DMS53 (cell line): ENCODE data around the gene ARHGEF11.

ENCODE experiments used
- DNase-seq: peaks from one replicate; lab custom pipeline; 2025; lab: John Stamatoyannopoulos, UW

Gene ARHGEF11

DNA sequence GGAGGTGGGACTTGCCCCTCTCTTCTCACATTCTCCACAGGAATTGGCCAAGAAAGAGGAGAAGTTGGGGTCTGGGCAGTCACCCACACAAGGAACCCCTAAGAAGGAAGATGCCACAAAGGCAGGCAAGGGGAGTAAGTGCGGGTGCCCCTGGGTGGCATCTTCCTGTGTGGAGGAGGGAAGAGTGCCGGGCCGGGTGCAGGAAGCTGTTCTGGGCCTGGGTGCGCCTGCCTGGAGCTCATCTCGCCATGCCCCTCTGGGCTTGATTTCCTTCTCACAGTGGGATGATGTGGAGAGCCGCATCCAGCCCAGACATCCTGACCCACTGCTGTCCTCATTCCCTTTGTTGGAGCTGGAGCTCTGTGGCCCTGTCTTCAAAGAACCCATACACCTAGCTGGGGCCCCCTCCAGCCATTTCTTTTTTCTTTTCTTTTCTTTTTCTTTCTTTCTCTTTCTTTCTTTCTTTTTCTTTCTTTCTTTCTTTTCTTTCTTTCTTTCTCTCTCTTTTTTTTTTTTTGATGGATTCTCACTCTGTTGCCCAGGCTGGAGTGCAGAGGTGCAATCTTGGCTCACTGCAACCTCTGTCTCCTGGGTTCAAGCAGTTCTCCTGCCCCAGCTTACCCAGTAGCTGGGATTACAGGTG, 115.8 kb downstream of the ARHGEF11 start:
- DNase-seq = peak; percentile 22

- peak; percentile 55 for DNase-seq
These were observed 117.4 kb downstream of the ARHGEF11 start for GRCh38 chr1:156928043-156928602.

DNA sequence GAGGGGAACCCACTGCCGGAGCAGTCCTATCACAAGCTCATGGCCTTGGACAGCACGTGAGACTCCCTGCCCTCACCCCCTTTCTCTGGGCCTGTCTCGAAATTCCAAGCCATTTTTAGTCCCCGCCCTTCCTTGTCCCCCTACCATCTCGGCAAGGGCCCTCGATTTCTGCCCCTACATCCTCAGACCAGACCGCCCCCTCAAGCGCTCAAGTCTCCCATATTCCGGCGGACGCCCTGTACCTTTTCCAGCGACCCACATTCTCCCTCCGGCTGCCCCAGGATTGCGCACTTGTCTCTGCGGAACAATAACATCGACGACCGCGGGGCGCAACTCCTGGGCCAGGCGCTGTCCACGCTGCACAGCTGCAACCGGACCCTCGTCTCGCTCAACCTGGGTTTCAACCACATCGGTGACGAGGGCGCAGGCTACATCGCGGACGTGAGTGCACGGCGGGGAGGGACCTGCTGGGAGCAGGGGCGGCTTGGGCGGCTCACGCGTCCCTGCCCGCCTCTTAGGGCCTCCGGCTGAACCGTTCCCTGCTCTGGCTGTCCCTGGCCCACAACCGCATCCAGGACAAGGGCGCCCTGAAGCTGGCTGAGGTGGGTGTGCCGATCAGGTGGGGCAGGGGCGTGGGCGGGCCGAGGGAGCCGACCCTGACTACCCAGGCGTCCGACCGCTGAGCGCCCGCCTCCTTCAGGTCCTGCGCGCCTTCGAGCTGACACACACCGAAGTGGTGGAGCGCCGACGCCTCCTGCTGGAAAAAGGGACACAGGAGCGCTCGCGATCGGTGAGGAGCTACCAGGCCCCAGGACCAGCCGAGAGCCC, 118.1 kb downstream of the ARHGEF11 start:
- DNase-seq = peak; percentile 92

DNA sequence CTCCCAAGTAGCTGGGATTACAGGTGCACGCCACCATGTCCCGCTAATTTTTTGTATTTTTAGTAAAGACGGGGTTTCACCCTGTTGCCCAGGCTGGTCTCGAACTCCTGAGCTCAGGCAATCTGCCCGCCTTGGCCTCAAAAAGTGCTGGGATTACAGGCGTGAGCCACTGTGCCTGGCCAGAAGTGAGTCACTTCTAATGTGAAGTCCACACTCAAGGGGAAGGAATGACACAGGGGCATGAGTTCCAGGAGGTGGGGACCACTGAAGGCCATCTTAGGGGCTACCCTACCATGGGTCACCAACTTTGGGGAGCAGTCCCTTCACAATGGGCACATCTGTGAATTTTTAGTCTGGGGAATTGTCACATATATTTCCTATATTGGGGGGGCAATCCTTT, 118.8 kb downstream of the ARHGEF11 start:
- DNase-seq = peak; percentile 18

- DNase-seq = peak; percentile 80
These were observed 119.4 kb downstream of the ARHGEF11 start for GRCh38 chr1:156926175-156926574.

DNA sequence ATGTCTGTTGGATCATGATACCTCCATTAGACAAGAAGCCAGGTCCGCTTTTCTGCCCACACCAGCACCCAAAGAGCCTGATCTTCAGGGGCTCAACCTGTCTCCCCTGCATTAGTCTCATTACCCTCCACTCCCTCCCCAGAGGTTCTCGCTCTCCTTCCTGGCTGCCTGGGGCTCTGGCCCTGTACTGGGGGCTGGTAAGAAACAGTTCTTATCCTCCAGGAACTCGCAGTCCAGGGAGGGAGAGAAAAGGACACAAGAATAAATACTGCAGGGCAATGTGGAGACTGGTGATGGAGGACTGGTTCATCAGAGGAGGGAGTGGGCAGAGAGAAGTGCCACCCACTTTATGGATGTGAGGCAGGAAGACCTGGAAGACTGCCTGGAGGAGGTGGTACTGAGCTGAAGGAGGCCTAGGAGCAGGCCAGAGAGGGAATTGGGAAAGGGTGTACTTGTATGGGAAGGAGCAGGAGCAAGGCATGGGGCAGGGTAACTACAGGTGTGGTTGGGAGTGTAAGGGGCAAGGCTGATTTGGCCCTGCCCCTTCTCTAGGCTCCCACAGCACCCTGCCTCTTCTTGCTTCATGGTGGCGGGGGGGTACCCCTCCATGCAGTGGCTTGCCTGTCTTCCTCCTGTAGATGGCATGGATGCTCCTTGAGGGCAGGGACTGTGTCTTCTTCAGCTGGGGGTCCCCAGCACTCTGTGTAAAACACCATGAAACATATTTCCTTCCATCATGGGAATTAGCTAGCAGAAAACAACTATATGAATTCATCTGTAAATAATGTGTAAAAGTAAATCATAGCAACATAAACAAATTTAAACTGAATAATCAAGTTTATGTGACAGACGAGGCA, 120.2 kb downstream of the ARHGEF11 start:
- DNase-seq = no peak

DNA sequence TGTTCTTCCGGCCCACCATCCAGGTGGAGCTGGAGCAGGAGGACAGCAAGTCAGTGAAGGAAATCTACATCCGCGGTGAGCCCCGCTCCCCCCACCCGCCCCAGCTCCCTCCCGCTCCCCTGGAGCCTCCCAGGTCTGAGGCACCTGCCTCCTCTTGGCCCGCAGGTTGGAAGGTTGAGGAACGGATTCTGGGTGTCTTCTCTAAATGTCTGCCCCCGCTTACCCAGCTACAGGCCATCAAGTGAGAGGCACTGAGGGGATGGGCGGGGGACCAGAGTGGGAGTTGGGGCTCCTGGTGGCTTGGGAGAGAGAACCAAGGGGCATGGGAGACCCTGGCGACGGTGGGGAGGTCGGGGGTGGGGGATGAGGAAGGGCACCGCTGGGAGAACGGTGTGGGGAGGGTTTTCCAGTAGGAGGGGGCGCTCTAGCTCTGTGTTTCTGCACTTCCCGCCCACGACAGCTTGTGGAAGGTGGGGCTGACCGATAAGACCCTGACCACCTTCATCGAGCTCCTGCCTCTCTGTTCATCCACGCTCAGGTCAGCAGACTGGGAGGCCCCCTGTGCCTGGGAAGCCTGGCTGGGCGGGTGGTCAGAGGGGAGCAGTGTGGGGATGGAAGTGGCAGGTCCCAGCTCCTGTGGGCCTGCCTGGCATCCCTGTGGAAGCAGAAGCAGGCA, 120.9 kb downstream of the ARHGEF11 start:
- no peak for DNase-seq

- DNase-seq = peak; percentile 43
These were observed 121.7 kb downstream of the ARHGEF11 start for GRCh38 chr1:156923670-156924477.

DNA sequence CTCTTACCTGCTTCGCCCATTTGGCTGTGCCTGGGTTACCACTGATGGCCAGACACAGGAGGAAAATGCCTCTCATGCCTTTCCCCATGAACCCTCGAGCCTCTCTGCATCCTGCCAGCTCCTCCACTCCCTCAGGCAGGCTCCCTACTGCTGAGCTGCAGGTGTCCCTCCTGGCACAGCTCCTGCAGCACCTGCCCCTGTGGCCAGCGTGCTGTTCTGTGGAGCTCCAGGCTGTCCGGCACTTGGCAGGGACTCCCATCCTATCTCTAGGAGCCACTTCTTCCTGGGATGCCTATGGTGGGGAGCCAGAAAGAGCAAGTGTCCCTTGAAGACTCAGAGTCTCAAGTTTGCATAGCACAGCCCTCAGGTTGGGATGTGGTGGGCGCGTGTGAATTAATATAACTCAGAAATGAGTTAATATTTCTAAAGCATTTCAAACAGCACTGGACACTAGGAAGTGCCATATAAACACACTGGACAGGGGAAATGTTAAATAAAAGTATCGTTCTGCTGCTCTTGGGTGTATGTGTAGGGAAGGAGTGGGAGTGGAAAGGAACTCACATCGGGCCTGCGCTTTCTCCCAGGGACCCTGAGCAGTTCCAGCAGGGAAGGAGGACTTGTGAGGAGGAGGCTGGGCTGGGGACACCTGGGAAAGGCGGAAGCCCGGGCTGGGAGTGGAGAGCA, 122.4 kb downstream of the ARHGEF11 start:
- peak; percentile 84 for DNase-seq

GRCh38 chr1:156921053-156921529, 124.5 kb downstream of the ARHGEF11 start:
- DNase-seq = no peak

- DNase-seq = peak; percentile 89
These were observed 125.1 kb downstream of the ARHGEF11 start, which contains the start of gene LRRC71 for GRCh38 chr1:156920233-156921052. Gene LRRC71 (plus strand): TSS chr1:156920632. CDS start chr1:156920804, 172 bp downstream.

- no peak for DNase-seq
These were observed 131.1 kb downstream of the ARHGEF11 start for GRCh38 chr1:156914440-156914856.

GRCh38 chr1:156913809-156914387, 131.6 kb downstream of the ARHGEF11 start:
- DNase-seq = no peak

DNA sequence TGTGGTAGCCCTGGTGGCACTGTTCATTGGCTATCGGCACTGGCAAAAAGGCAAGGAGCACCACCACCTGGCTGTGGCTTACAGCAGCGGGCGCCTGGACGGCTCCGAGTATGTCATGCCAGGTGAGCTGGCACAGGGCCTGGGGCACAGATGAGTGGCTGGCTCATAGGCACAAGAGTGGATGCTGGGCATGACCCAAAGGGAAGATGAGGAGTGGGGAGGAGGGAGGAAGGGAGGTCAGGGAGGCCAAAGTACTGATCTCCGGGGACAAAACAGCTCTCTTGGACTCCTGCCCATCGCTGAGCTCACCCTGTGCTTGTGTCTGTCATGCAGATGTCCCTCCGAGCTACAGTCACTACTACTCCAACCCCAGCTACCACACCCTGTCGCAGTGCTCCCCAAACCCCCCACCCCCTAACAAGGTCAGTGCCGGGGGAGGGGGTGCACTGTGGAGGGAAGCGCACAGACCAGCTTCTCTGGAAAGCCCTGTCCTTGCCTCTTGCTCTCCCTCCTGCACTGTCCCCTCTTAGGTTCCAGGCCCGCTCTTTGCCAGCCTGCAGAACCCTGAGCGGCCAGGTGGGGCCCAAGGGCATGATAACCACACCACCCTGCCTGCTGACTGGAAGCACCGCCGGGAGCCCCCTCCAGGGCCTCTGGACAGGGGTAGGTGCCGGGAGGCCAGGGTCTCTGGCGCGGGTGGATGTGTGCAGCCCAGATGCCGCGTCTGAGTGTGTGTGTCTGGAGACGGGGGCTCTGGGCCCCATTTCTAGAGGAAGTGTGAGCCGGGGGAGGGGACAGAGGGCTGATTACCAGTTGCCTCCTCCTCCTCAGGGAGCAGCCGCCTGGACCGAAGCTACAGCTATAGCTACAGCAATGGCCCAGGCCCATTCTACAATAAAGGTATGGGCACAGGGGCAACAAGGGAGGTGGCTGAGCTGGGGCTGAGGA, 132.4 kb downstream of the ARHGEF11 start:
- no peak for DNase-seq

- DNase-seq = no peak
These were observed 133.2 kb downstream of the ARHGEF11 start for GRCh38 chr1:156912310-156912709.

- no peak for DNase-seq
These were observed 133.8 kb downstream of the ARHGEF11 start for GRCh38 chr1:156911577-156912298.

- DNase-seq = peak; percentile 72
These were observed 135.2 kb downstream of the ARHGEF11 start for GRCh38 chr1:156910309-156910782.
